ENCODE results near the gene MYH15.

Gene MYH15

DNA sequence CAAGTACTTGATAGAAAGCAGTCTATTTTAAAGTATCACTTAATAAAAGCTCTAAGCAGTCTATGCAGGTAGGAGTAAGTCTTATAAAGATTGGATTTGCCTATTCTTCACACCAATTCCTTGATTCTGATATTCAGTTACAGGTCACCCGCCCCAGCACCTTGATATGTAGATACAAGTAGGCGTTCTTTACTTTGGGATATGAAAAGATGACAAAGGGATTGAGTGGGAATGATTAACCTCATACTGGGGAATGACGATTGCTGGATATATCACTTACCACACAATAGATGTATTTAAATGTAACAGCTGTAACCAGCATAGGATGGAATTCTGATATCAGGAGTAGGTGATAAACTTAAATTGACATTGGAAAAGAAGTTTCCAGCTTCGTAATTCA is 166.9 kb downstream of the MYH15 start:
- TF ChIP-seq, protein P1, sequence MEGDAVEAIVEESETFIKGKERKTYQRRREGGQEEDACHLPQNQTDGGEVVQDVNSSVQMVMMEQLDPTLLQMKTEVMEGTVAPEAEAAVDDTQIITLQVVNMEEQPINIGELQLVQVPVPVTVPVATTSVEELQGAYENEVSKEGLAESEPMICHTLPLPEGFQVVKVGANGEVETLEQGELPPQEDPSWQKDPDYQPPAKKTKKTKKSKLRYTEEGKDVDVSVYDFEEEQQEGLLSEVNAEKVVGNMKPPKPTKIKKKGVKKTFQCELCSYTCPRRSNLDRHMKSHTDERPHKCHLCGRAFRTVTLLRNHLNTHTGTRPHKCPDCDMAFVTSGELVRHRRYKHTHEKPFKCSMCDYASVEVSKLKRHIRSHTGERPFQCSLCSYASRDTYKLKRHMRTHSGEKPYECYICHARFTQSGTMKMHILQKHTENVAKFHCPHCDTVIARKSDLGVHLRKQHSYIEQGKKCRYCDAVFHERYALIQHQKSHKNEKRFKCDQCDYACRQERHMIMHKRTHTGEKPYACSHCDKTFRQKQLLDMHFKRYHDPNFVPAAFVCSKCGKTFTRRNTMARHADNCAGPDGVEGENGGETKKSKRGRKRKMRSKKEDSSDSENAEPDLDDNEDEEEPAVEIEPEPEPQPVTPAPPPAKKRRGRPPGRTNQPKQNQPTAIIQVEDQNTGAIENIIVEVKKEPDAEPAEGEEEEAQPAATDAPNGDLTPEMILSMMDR (IDR thresholded peaks at IDR 0.05), result no peak

GRCh38 chr3:108342837-108343486 is 167.4 kb downstream of the MYH15 start:
- H3K4me3 Mint-ChIP-seq, result no peak overlapping the region
- H3K9me3 Mint-ChIP-seq, result no peaks in the 10 kb centered on the region
- H3K27me3 Mint-ChIP-seq (ENCODE audit: low read depth, poor library complexity), result peaks cover 6% of the 10 kb centered on the region
- TF ChIP-seq, protein P1 (IDR thresholded peaks at IDR 0.05), result no peak
- H3K4me1 Mint-ChIP-seq, result peaks cover 6% of the 10 kb centered on the region
- DNase-seq, result no peak
- no peak overlapping the region for H3K27ac Mint-ChIP-seq
- no peaks in the 10 kb centered on the region for H3K36me3 Mint-ChIP-seq (ENCODE audit: low read depth)

More for the DNA sequence above, 166.9 kb downstream of the MYH15 start:
- peaks cover 6% of the 10 kb centered on the region for H3K4me1 Mint-ChIP-seq
- H3K27ac Mint-ChIP-seq, result no peak overlapping the region
- no peak for DNase-seq
- no peak overlapping the region for H3K4me3 Mint-ChIP-seq
- H3K36me3 Mint-ChIP-seq (ENCODE audit: low read depth), result no peaks in the 10 kb centered on the region
- H3K9me3 Mint-ChIP-seq, result no peaks in the 10 kb centered on the region
- peaks cover 6% of the 10 kb centered on the region for H3K27me3 Mint-ChIP-seq (ENCODE audit: low read depth, poor library complexity)

DNA sequence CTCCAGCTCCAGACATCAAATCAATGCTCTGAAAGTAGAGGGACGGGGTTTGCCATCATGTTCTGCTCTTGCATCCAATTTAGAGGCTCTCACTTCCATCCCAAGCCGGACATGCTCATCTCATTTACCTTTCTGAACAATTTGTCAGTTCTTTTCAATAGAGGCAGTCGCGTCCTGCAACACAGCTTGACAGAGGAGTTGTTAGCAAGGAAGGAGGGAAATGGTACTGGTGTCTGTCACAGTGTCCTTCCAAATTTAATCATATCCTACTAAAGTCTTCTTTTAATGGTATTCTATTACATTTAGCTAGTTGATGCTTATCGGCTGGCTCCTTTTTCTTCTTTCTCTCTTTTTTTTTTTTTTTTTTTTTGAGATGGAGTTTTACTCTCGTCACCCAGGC is 168.5 kb downstream of the MYH15 start:
- peaks cover 6% of the 10 kb centered on the region for H3K4me1 Mint-ChIP-seq
- TF ChIP-seq, protein P1 (IDR thresholded peaks at IDR 0.05), result no peak
- H3K27ac Mint-ChIP-seq, result no peak overlapping the region

GRCh38 chr3:108338901-108339545 is 171.4 kb downstream of the MYH15 start:
- Mint-ChIP-seq H3K4me3 (no peak overlapping the region), H3K9me3 (no peaks in the 10 kb centered on the region), H3K36me3 (ENCODE audit: low read depth) (no peaks in the 10 kb centered on the region), H3K27ac (no peak overlapping the region), H3K27me3 (ENCODE audit: low read depth, poor library complexity) (peaks cover 10% of the 10 kb centered on the region), H3K4me1 (no peaks in the 10 kb centered on the region)
- DNase-seq, result no peak
- TF ChIP-seq, protein P1 (IDR thresholded peaks at IDR 0.05), result no peak

More for the DNA sequence above, 168.5 kb downstream of the MYH15 start:
- H3K4me3 Mint-ChIP-seq, result no peak overlapping the region
- H3K9me3 Mint-ChIP-seq, result no peaks in the 10 kb centered on the region
- no peak for DNase-seq
- H3K27me3 Mint-ChIP-seq (ENCODE audit: low read depth, poor library complexity), result peaks cover 10% of the 10 kb centered on the region
- H3K36me3 Mint-ChIP-seq (ENCODE audit: low read depth), result no peaks in the 10 kb centered on the region

DNA sequence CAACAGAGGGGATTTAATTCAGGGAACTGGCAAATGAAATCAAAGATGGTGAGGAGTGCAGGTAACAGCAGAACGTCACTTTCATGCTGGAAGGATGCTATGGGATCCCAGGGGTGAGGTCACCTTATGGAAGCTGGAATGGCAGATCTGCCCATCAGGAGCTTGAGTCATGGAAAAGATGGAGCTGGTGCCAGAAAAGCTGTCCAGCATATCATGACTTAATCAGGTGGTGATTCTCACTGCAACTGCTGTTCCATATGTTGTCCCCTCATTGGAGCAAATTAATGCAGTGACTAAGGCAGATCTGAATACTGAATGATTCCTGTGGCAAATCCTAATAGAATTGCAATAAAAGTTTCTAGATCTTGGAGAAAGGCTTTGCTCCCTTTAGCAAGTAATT is 175.7 kb downstream of the MYH15 start:
- TF ChIP-seq, protein P1 (IDR thresholded peaks at IDR 0.05), result no peak
- Mint-ChIP-seq H3K27ac (no peak overlapping the region), H3K4me1 (no peaks in the 10 kb centered on the region), H3K9me3 (no peaks in the 10 kb centered on the region), H3K27me3 (ENCODE audit: low read depth, poor library complexity) (peaks cover 4% of the 10 kb centered on the region), H3K36me3 (ENCODE audit: low read depth) (no peaks in the 10 kb centered on the region), H3K4me3 (no peak overlapping the region)
- DNase-seq, result no peak

DNA sequence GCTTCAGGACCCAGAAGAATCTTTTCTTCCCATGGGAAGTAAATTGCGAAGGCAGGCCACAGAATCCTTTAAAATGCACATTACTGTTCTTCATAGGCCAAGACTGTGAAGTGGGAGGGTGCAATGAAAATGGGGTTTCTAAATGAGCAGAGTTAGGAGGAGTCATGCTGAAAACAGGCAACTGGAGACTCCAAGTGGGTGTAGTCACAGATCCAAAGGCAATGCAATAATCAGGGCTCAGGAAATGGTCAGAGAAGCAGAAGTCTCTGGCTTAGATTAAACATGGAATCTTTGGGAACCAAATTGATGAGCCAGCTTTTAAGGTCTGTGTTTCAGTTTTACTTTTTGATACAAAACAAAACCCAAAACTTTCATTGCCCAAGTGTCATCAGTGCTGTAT is 176.4 kb downstream of the MYH15 start:
- Mint-ChIP-seq H3K27me3 (ENCODE audit: low read depth, poor library complexity) (peaks cover 4% of the 10 kb centered on the region), H3K4me1 (no peaks in the 10 kb centered on the region), H3K4me3 (no peak overlapping the region), H3K36me3 (ENCODE audit: low read depth) (no peaks in the 10 kb centered on the region), H3K27ac (no peak overlapping the region), H3K9me3 (no peaks in the 10 kb centered on the region)
- TF ChIP-seq, protein P1 (IDR thresholded peaks at IDR 0.05), result no peak
- DNase-seq, result no peak
